H1 (cell line): ENCODE results near the gene OR52M1.

Experiments used
- BACH1 ChIP-seq: IDR thresholded peaks from 2 replicates; pipeline ENCODE4 v1.6.1; 2012; ENCODE audit warnings: low read length, improper control_type of control experiment
- CTCF ChIP-seq, 3 experiments: IDR thresholded peaks; 1 replicate in 2 of 3; 2 replicates in 1 of 3; pipeline versions ENCODE4 v1.5.1 to v1.6.1; 2011; ENCODE audit warnings: low read length in 3 of 3, mild to moderate bottlenecking in 3 of 3, inconsistent platforms in 2 of 3, low read depth in 1 of 3, moderate library complexity in 1 of 3; ENCODE audit not compliant: insufficient read depth in 1 of 3; ENCODE audit errors: control extremely low read depth in 1 of 3
- E2F6 ChIP-seq: IDR thresholded peaks from 2 replicates; pipeline ENCODE4 v1.6.1; 2012; ENCODE audit warnings: inconsistent platforms
- EP300 ChIP-seq, 2 experiments: IDR thresholded peaks; 1 replicate in 1 of 2; 2 replicates in 1 of 2; pipeline ENCODE4 v1.6.1; 2011 to 2012; ENCODE audit warnings: low read depth in 2 of 2, low read length in 2 of 2, mild to moderate bottlenecking in 2 of 2, borderline replicate concordance in 1 of 2, inconsistent platforms in 1 of 2, moderate library complexity in 1 of 2
- EZH2 ChIP-seq: fragments of 200-600 bp; sonication (generic); IDR thresholded peaks from 2 replicates; pipeline ENCODE4 v1.7.1; 2012; ENCODE audit warnings: low read depth, mild to moderate bottlenecking, moderate library complexity, low read length, inconsistent platforms; ENCODE audit not compliant: severe bottlenecking
- POLR2AphosphoS5 ChIP-seq: IDR thresholded peaks from 2 replicates; pipeline ENCODE4 v1.6.1; 2011; ENCODE audit warnings: low read depth, low read length
- RFX5 ChIP-seq: IDR thresholded peaks from 2 replicates; pipeline ENCODE4 v1.6.1; 2011; ENCODE audit warnings: low read depth, low read length, improper control_type of control experiment, borderline replicate concordance
- SP1 ChIP-seq: IDR thresholded peaks from 2 replicates; pipeline ENCODE4 v1.6.1; 2011; ENCODE audit warnings: low read depth, low read length
- TAF1 ChIP-seq: IDR thresholded peaks from 2 replicates; pipeline ENCODE4 v1.6.1; 2011; ENCODE audit warnings: mild to moderate bottlenecking, low read depth, low read length
- TBP ChIP-seq: IDR thresholded peaks from 2 replicates; pipeline ENCODE4 v1.6.1; 2011; ENCODE audit warnings: low read depth, low read length, improper control_type of control experiment

- no peak for TF ChIP-seq CTCF (IDR thresholded peaks at IDR 0.05; ENCODE audit: control extremely low read depth in 1 of 3, insufficient read depth in 1 of 3, low read depth in 1 of 3, low read length in 3 of 3)
- TF ChIP-seq TAF1, result no peak
- no peak for TF ChIP-seq TBP
- no peak for TF ChIP-seq RFX5
- TF ChIP-seq E2F6, result no peak
- no peak for TF ChIP-seq POLR2AphosphoS5
- TF ChIP-seq EP300 (IDR thresholded peaks at IDR 0.05; ENCODE audit: borderline replicate concordance in 1 of 2, low read depth in 2 of 2, low read length in 2 of 2), result no peak
- TF ChIP-seq BACH1, result no peak
- TF ChIP-seq SP1, result no peak
- TF ChIP-seq EZH2, result no peak
Observed at GRCh38 chr11:4523666-4524065, 21.3 kb upstream of the OR52M1 start.
